CD8-positive, alpha-beta memory T cell (primary cell): ENCODE measurements around the gene TSSC4. TPM values are rescaled to one million over a fixed set of nuclear protein-coding genes. Genes with fewer than 3 reads are reported as not detected.
A peak's percentile ranks its signal among the peaks of the same experiment; 100 is the strongest.

Experiments
- CTCF ChIA-PET: fragments of 350-600 bp; sonication (Branson Sonifier 250); formaldehyde crosslinking; loops from one replicate; lab custom pipeline; 2021; ENCODE audit warnings: antibody characterized with exemption; lab: Charles Lee
- POLR2A ChIA-PET: fragments of 350-600 bp; sonication (Branson Sonifier 250); formaldehyde crosslinking; loops from one replicate; lab custom pipeline; 2021; ENCODE audit warnings: antibody characterized with exemption; lab: Charles Lee
- DNase-seq, 5 donors: peaks; one replicate each; pipeline versions ENCODE4 v3.0.0 to v3.0.0-alpha.2; 2020 to 2022; ENCODE audit warnings: mixed read lengths in 1 of 5
- H3K27ac ChIP-seq: one replicate; pipeline ENCODE4 v1.7.0; 2013; ENCODE audit warnings: low read depth, mild to moderate bottlenecking, low read length, moderate library complexity
- H3K27me3 ChIP-seq: 2 replicates; pipeline ENCODE4 v1.7.0; 2013; ENCODE audit warnings: low read length, mild to moderate bottlenecking; ENCODE audit not compliant: insufficient read depth, poor library complexity, severe bottlenecking
- H3K36me3 ChIP-seq: 2 replicates; pipeline ENCODE4 v1.7.0; 2013; ENCODE audit warnings: mild to moderate bottlenecking, low read length, moderate library complexity; ENCODE audit not compliant: insufficient read depth
- H3K4me1 ChIP-seq: 2 replicates; pipeline ENCODE4 v1.7.0; 2013; ENCODE audit warnings: mild to moderate bottlenecking, low read length, moderate library complexity; ENCODE audit not compliant: insufficient read depth
- H3K4me3 ChIP-seq: 2 replicates; pipeline ENCODE4 v1.7.0; 2013; ENCODE audit warnings: mild to moderate bottlenecking, low read length
- H3K9me3 ChIP-seq: 2 replicates; pipeline ENCODE4 v1.7.0; 2013; ENCODE audit warnings: mild to moderate bottlenecking, low read length
- H3K27ac Mint-ChIP-seq, 8 donors: one replicate each; pipeline ENCODE4 v1.8.0; 2020 to 2021; ENCODE audit warnings: mixed read lengths in 8 of 8, mild to moderate bottlenecking in 6 of 8, inconsistent platforms in 3 of 8, moderate library complexity in 3 of 8
- H3K27me3 Mint-ChIP-seq, 2 donors: one replicate each; pipeline ENCODE4 v1.8.0; 2020 to 2021; ENCODE audit warnings: mixed read lengths in 2 of 2, mild to moderate bottlenecking in 1 of 2, moderate library complexity in 1 of 2
- H3K36me3 Mint-ChIP-seq, 3 donors: one replicate each; pipeline ENCODE4 v1.8.0; 2020 to 2021; ENCODE audit warnings: mixed read lengths in 3 of 3, inconsistent platforms in 1 of 3, mild to moderate bottlenecking in 1 of 3
- H3K4me1 Mint-ChIP-seq, 3 donors: one replicate each; pipeline ENCODE4 v1.8.0; 2020 to 2021; ENCODE audit warnings: mixed read lengths in 3 of 3, inconsistent platforms in 1 of 3, mild to moderate bottlenecking in 1 of 3
- H3K4me3 Mint-ChIP-seq, 7 donors: one replicate each; pipeline ENCODE4 v1.8.0; 2020 to 2021; ENCODE audit warnings: mixed read lengths in 7 of 7, mild to moderate bottlenecking in 6 of 7, moderate library complexity in 4 of 7, inconsistent platforms in 2 of 7
- H3K9me3 Mint-ChIP-seq, 5 donors: one replicate each; pipeline ENCODE4 v1.8.0; 2020 to 2022; ENCODE audit warnings: mixed read lengths in 5 of 5, mild to moderate bottlenecking in 3 of 5, moderate library complexity in 2 of 5, inconsistent platforms in 1 of 5
- polyA plus RNA-seq: library from polyadenylated mRNA; unstranded; fragments of 300-500 nt; fragmentation: Illumina TruSeq; gene quantifications from one replicate; pipeline ENCODE4 v1.2.3, GENCODE V29; 2021
- total RNA-seq, 2 experiments: library from RNA; stranded (reverse); gene quantifications; one replicate each; pipeline ENCODE4 v1.2.3, GENCODE V29; 2021

TSSC4 gene
- total and polyA plus RNA-seq, 3 experiments from 2014 or later = 79.6 to 85.6 (median 84.1) TPM

GRCh38 chr11:2421226-2421994, 20.9 kb downstream of the TSSC4 start:
- no peak overlapping the region for H3K4me3 Mint-ChIP-seq
- Histone ChIP-seq H3K4me1 (peaks cover 9% of the 10 kb centered on the region), H3K36me3 (no peaks in the 10 kb centered on the region), H3K4me3 (no peak overlapping the region), H3K9me3 (no peaks in the 10 kb centered on the region), H3K27me3 (no peaks in the 10 kb centered on the region), H3K27ac (no peak overlapping the region)
- no peak for DNase-seq
- POLR2A ChIA-PET = interaction anchor here (2.2 kb wide), 1 partner anchor 116 kb away, joined by 12 read pairs; no protein-coding TSS in a partner anchor
- no peaks in the 10 kb centered on the region for H3K36me3 Mint-ChIP-seq
- H3K27ac Mint-ChIP-seq = no peak overlapping the region
- H3K4me1 Mint-ChIP-seq = peaks cover 0 to 3% (median 2%) of the 10 kb centered on the region in 3 donors
- no peaks in the 10 kb centered on the region for H3K27me3 Mint-ChIP-seq
- CTCF ChIA-PET = interaction anchor here (0.7 to 11.1 kb wide), 38 partner anchors 10 to 670 kb away, joined by 3 to 317 read pairs (median 5); partner anchors contain the start of genes C11orf21, TSPAN32 and TSSC4
- no peaks in the 10 kb centered on the region for H3K9me3 Mint-ChIP-seq

GRCh38 chr11:2421996-2422395, 21.4 kb downstream of the TSSC4 start:
- Histone ChIP-seq H3K27me3 (no peaks in the 10 kb centered on the region), H3K27ac (no peak overlapping the region), H3K36me3 (no peaks in the 10 kb centered on the region), H3K4me3 (no peak overlapping the region), H3K4me1 (peaks cover 9% of the 10 kb centered on the region), H3K9me3 (no peaks in the 10 kb centered on the region)
- Mint-ChIP-seq H3K9me3 (no peaks in the 10 kb centered on the region), H3K27ac (no peak overlapping the region), H3K4me1 (peaks cover 0 to 3% (median 2%) of the 10 kb centered on the region in 3 donors), H3K4me3 (no peak overlapping the region), H3K36me3 (no peaks in the 10 kb centered on the region), H3K27me3 (no peaks in the 10 kb centered on the region)
- DNase-seq = peak in 1 of 5 donors; percentile 46
- POLR2A ChIA-PET = no interaction called here
- CTCF ChIA-PET = interaction anchor here (1.6 to 11.1 kb wide), 10 partner anchors 15 to 471 kb away, joined by 5 to 317 read pairs (median 18); partner anchors contain the start of genes C11orf21 and TSPAN32

- POLR2A ChIA-PET = no interaction called here
Observed at GRCh38 chr11:2422461-2423156, 22.1 kb downstream of the TSSC4 start.

GRCh38 chr11:2423157-2424025, 22.8 kb downstream of the TSSC4 start:
- Mint-ChIP-seq H3K4me1 (peaks cover 0 to 3% (median 2%) of the 10 kb centered on the region in 3 donors), H3K27me3 (no peaks in the 10 kb centered on the region), H3K36me3 (no peaks in the 10 kb centered on the region), H3K4me3 (no peak overlapping the region), H3K9me3 (no peaks in the 10 kb centered on the region), H3K27ac (no peak overlapping the region)
- POLR2A ChIA-PET = no interaction called here
- H3K27me3 ChIP-seq = no peaks in the 10 kb centered on the region
- no peak overlapping the region for H3K4me3 ChIP-seq
- no peak overlapping the region for H3K27ac ChIP-seq
- no peaks in the 10 kb centered on the region for H3K9me3 ChIP-seq
- CTCF ChIA-PET = interaction anchor here (1.3 to 11.1 kb wide), 5 partner anchors 103 to 230 kb away, joined by 3 to 317 read pairs (median 58); partner anchors contain the start of genes C11orf21 and TSPAN32
- no peaks in the 10 kb centered on the region for H3K36me3 ChIP-seq
- no peak for DNase-seq
- H3K4me1 ChIP-seq = peaks cover 9% of the 10 kb centered on the region

More at GRCh38 chr11:2422461-2423156, 22.1 kb downstream of the TSSC4 start:
- Mint-ChIP-seq H3K4me3 (no peak overlapping the region), H3K9me3 (no peaks in the 10 kb centered on the region), H3K36me3 (no peaks in the 10 kb centered on the region), H3K27ac (no peak overlapping the region), H3K27me3 (no peaks in the 10 kb centered on the region), H3K4me1 (peaks cover 0 to 3% (median 2%) of the 10 kb centered on the region in 3 donors)
- Histone ChIP-seq H3K36me3 (no peaks in the 10 kb centered on the region), H3K4me1 (peaks cover 9% of the 10 kb centered on the region), H3K27ac (no peak overlapping the region), H3K27me3 (no peaks in the 10 kb centered on the region), H3K9me3 (no peaks in the 10 kb centered on the region), H3K4me3 (no peak overlapping the region)
- CTCF ChIA-PET = interaction anchor here (1.6 to 11.1 kb wide), 4 partner anchors 109 to 229 kb away, joined by 6 to 317 read pairs (median 102); partner anchors contain the start of genes C11orf21 and TSPAN32
- DNase-seq = no peak

GRCh38 chr11:2424811-2425495, 24.4 kb downstream of the TSSC4 start:
- Mint-ChIP-seq H3K27me3 (no peaks in the 10 kb centered on the region), H3K36me3 (no peaks in the 10 kb centered on the region), H3K4me1 (no peaks in the 10 kb centered on the region), H3K9me3 (no peaks in the 10 kb centered on the region), H3K4me3 (no peak overlapping the region), H3K27ac (peak overlapping the region in 1 of 8 donors; percentile 19)
- CTCF ChIA-PET = interaction anchor here (0.9 to 11.1 kb wide), 5 partner anchors 101 to 239 kb away, joined by 3 to 317 read pairs (median 3); partner anchors contain the start of genes C11orf21 and TSPAN32
- H3K27ac ChIP-seq = no peak overlapping the region
- peaks cover 7% of the 10 kb centered on the region for H3K4me1 ChIP-seq
- DNase-seq = no peak
- no peaks in the 10 kb centered on the region for H3K36me3 ChIP-seq
- POLR2A ChIA-PET = no interaction called here
- H3K9me3 ChIP-seq = no peaks in the 10 kb centered on the region
- no peaks in the 10 kb centered on the region for H3K27me3 ChIP-seq
- H3K4me3 ChIP-seq = no peak overlapping the region

- H3K4me1 Mint-ChIP-seq = no peaks in the 10 kb centered on the region
- no peaks in the 10 kb centered on the region for H3K36me3 Mint-ChIP-seq
- ChIA-PET POLR2A (no interaction called here), CTCF (interaction anchor here (0.6 to 11.1 kb wide), 6 partner anchors 12 to 467 kb away, joined by 3 to 146 read pairs (median 4); no protein-coding TSS in a partner anchor)
- H3K27ac ChIP-seq = no peak overlapping the region
- no peak overlapping the region for H3K27ac Mint-ChIP-seq
- no peaks in the 10 kb centered on the region for H3K36me3 ChIP-seq
- no peak overlapping the region for H3K4me3 ChIP-seq
- no peak for DNase-seq
- H3K27me3 ChIP-seq = no peaks in the 10 kb centered on the region
- peaks cover 2% of the 10 kb centered on the region for H3K4me1 ChIP-seq
- H3K4me3 Mint-ChIP-seq = no peak overlapping the region
- no peaks in the 10 kb centered on the region for H3K9me3 Mint-ChIP-seq
- no peaks in the 10 kb centered on the region for H3K27me3 Mint-ChIP-seq
- no peaks in the 10 kb centered on the region for H3K9me3 ChIP-seq
Observed at GRCh38 chr11:2425506-2425905, 25.0 kb downstream of the TSSC4 start.

- H3K36me3 ChIP-seq = no peaks in the 10 kb centered on the region
- CTCF ChIA-PET = interaction anchor here (0.6 to 11.1 kb wide), 6 partner anchors 11 to 466 kb away, joined by 3 to 146 read pairs (median 4); no protein-coding TSS in a partner anchor
- no peak overlapping the region for H3K4me3 ChIP-seq
- no peaks in the 10 kb centered on the region for H3K9me3 Mint-ChIP-seq
- no peak overlapping the region for H3K27ac Mint-ChIP-seq
- DNase-seq = no peak
- no peak overlapping the region for H3K4me3 Mint-ChIP-seq
- no peaks in the 10 kb centered on the region for H3K4me1 Mint-ChIP-seq
- H3K36me3 Mint-ChIP-seq = no peaks in the 10 kb centered on the region
- no peak overlapping the region for H3K27ac ChIP-seq
- no peaks in the 10 kb centered on the region for H3K27me3 ChIP-seq
- no peaks in the 10 kb centered on the region for H3K9me3 ChIP-seq
- H3K27me3 Mint-ChIP-seq = no peaks in the 10 kb centered on the region
- POLR2A ChIA-PET = no interaction called here
- no peaks in the 10 kb centered on the region for H3K4me1 ChIP-seq
Observed at GRCh38 chr11:2426221-2426620, 25.7 kb downstream of the TSSC4 start.
